ENCODE data around the gene FAM110C. TPM values are rescaled to one million over a fixed set of nuclear protein-coding genes. Genes with fewer than 3 reads are reported as not detected.
"Not testable (repeated sequence)": the region's sequence is repeated elsewhere in the genome, so short reads cannot be mapped to it uniquely, and the experiment has no call there.

The FAM110C gene
- total RNA-seq, 1 experiment from 2014 or later = 0.62 TPM

DNA sequence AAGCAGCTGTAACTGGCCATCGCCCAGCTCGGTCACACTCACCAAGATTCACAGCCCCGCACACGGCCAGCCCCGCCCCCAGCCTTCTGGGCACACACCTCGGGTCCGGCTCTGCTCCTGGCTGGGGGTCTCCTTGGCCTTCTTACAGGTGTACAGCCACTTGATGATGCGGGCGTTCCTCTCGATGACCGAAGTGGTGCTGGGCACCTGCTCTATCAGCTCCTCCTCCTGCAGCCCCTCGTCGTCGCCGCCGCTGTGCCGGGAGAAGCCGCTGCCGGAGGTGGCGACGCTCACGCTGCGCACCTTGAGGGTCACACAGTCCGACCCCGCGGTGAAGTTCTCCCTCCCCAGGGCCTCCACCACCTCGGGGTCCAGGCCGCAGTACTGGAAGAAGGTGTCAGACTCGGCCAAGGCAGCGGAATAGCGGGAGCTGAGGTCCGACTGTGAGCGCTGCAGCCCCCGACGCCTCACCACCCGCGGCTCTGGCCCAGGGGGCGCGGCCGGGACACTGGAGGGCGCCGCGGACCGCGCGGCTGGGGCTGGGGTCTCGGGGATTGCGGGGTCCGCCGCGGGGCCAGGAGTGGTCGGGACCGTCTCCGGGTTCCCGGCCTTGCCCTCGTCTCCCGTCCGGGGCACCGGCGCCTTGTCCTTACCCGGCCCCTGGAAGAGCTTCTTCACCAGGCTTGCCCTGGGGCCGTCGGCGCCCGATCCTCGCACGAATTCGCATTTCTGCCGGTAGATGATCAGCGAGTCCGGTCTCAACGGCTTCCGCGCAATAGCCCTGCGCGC, 769 bp downstream of the FAM110C start:
- no peak for DNase-seq (ENCODE audit: extremely low read depth, low read depth)

DNA sequence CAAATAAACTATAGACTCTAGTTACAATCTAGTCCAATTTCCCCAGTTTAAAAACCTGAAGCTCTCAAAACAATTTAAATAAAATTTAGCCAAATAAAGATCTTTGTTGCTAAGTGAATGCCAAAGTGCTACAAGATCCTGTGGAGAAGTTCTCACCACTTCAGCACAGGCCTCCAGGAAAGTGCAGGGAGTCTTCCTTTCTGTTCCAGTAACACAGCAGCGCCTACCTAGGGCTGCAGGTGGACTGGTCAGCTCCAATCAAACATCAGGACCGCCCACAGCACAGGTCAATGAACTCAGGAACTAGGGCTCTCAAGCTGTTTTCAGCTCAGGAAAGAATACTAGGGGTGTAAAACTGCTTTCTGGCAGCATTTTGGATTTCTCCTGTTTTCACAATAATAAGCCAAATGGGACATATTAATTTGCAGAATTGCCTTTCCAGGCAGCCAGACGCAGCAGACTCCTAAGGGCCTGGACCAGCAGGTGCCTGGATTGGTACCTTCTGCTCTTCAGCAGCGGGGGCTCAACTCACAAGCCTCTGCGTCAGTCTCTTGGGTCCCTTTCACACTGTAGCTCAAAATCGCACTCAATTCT, 1.5 kb downstream of the FAM110C start:
- no peak for DNase-seq (ENCODE audit: extremely low read depth, low read depth)

DNA sequence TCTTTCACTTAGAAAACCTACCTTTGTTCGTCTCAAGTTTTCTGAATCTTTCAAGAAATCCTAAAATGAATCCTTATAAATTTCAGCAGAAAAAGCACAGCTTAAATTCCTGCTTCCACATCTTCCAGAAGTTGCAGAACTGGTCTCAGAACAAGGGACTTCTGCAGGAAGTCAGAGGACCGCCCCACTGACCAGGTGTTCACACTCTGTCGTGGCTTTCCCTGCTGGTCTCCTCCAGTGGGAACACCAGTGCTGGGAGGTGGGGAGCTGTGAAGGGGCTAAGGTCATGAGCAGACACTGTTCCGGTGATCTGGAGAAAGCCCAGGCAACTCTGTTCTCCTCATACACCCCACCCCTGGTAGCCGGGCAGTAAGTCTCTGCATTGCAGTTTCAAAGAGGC, 3.5 kb downstream of the FAM110C start:
- DNase-seq (ENCODE audit: extremely low read depth, low read depth) = no peak

- DNase-seq (ENCODE audit: extremely low read depth, low read depth) = no peak
Observed at GRCh38 chr2:40465-40864, 5.8 kb downstream of the FAM110C start.

GRCh38 chr2:38155-38554, 8.2 kb downstream of the FAM110C start:
- peak; percentile 27 for DNase-seq (ENCODE audit: extremely low read depth, low read depth)

DNA sequence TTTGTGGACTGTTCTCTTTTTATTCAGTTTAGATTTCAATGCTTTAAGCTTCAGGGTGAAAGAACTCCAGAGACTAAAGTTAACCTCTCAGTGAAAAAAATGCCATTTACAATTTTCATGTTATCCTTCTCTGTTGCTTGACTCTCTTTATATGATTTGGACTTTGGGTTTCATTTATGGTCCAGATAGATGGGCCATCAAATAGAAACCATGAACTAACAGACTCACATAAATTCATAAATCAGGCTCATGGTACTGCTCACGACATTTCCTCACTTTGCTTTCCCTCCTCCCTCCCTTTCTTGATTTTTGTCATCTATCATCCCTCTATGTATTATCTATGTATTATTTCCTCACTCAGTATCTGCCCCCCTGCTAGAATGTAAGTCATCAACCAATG, 10.0 kb downstream of the FAM110C start:
- no peak for DNase-seq (ENCODE audit: extremely low read depth, low read depth)

- DNase-seq (ENCODE audit: extremely low read depth, low read depth) = no peak
Observed at GRCh38 chr2:35852-36251, 10.5 kb downstream of the FAM110C start.

GRCh38 chr2:33620-34019, 12.7 kb downstream of the FAM110C start:
- DNase-seq (ENCODE audit: extremely low read depth, low read depth) = no peak

DNA sequence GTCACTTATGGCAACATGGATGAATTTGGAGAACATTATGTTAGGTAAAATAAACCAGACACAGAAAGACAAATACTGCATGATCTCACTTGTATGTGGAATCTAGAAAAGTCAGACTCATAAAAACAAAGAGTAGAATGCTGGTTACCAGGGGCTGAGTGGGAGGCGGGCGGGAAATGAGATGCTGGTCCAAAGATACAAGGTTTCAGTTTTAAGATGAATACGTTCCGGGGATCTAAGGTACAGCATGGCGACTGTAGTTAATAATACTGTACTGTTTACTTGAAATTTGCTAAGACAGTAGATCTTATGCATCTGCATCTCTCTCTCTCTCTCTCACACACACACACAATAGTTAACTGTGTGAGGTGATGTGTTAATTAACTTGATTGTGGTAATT, 14.2 kb downstream of the FAM110C start:
- DNase-seq (ENCODE audit: extremely low read depth, low read depth) = no peak

- DNase-seq (ENCODE audit: extremely low read depth, low read depth) = no peak
Observed at GRCh38 chr2:29253-29652, 17.1 kb downstream of the FAM110C start.

DNA sequence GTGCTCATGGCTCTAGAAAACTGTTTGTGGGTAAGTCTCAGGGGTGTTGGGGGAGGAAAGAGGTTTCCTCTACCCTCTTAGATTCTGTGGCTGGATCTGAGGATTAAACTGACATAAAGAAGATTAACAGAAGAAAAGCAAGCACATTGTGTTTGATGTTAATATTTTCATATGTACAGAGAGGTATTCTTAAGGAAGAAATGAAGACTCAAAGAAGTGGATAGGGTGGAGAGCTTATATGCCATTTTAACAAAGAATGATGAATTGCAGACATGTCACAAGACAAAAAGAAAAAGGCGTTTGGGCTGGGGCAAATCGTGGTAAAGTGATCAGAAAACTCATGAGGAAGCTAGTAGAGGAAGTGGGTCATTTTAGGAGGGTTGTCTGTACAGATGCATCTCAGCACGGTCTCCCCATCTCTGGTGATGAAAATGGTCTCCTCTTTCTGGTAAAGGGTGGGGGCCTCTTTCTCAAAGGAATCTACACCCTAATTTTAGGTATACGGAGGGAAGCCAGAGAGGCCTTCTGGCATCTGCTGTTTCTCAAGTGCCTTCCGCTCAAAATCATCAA, 17.8 kb downstream of the FAM110C start:
- no peak for DNase-seq (ENCODE audit: extremely low read depth, low read depth)

- DNase-seq (ENCODE audit: extremely low read depth, low read depth) = no peak
Observed at GRCh38 chr2:26891-27290, 19.4 kb downstream of the FAM110C start.

DNA sequence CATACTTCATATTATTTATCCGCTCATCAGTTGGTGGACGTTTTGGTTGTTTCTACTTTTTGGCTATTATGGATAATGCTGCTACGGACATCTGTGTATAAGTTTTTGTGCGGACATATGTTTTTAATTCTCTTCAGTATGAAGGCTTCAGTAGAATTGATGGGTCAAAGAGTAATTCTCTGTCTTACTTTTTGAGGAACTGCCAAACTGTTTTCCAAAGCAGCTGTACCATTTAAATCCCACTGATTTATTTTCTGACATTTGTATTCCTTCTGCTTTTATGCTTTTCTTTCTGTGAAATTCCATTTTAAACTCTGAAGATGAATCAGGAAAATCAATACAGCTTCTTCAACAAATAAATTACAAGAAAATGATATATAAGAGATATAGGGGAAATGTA, 20.8 kb downstream of the FAM110C start:
- DNase-seq (ENCODE audit: extremely low read depth, low read depth) = no peak

DNA sequence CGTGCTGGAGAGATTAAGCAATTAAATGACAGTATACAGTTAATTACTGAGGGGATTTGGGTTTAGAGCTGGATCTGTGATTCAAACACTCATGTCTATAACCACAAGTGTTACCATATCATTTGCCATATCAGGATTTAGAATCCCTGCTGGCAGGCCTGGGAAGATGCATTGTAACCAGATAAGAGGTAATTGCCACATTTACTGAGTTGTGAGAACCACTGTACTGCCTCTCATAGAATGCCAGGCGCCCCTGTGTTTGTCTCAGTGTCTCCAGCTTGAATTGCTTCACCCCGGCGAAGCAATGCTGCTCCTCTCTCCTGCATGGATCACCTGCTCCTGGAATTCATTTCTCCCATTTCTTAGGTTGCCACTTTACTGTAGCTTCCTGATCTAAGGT, 21.7 kb downstream of the FAM110C start:
- not testable (repeated sequence) for DNase-seq (ENCODE audit: extremely low read depth, low read depth)

GRCh38 chr2:24107-24506, 22.2 kb downstream of the FAM110C start:
- no peak for DNase-seq (ENCODE audit: extremely low read depth, low read depth)

- no peak for DNase-seq (ENCODE audit: extremely low read depth, low read depth)
Observed at GRCh38 chr2:23283-23682, 23.0 kb downstream of the FAM110C start.

DNA sequence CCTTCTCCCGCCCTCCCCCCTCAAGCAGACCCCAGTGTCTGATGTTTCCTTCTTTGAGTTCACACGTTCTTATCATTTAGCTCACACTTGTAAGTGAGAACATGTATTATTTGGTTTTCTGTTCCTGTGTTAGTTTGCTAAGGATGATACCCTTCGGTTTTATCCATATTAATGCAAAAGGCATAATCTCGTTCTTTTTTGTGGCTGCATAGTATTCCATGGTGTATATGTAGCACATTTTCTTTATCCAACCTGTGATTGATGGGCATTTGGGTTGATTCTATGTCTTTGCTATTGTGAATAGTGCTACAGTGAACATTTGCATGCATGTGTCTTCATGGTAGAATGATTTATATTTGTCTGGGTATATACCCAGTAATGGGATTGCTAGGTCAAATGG, 24.1 kb downstream of the FAM110C start:
- DNase-seq (ENCODE audit: extremely low read depth, low read depth) = not testable (repeated sequence)

- not testable (repeated sequence) for DNase-seq (ENCODE audit: extremely low read depth, low read depth)
Observed at GRCh38 chr2:20259-20658, 26.0 kb downstream of the FAM110C start.

DNA sequence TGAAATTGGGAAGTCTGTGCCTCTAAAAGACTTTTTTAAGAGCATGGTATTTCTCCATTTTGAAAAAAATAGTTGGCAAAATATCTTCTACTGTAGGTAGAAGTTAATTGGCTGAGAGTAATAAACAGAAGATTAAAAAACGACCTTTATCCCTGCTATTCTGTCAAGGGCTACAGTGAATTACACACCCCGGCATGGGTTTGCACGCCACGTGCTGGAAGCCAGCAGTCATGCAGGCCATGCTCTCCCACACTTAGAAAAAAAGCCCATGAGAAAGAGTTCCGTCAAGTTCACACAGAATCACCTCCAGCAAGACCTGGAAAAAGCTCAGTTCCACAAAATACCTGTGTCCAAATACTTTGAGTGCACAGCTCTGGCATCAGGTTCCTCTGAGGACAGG, 26.8 kb downstream of the FAM110C start:
- DNase-seq (ENCODE audit: extremely low read depth, low read depth) = no peak

GRCh38 chr2:18402-19271, 27.7 kb downstream of the FAM110C start:
- no peak for DNase-seq (ENCODE audit: extremely low read depth, low read depth)

DNA sequence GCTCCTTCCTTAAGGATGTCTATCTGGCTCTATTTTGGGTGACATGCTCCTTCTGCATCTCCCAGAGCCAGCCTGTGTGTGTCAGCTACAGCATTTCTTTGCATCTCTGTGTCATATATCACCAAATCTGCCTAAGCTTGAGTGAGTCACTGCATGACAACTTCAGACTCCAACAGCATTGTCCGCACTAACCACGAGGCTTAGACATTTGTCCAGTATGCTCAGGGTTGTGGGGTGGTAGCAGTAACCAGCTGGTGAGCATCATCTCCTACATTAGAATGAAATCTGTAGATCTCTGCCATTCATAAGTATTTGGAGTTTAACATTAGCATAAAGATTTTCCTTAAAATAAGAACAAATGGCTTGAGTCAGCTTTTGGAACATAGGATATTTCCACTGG, 30.4 kb downstream of the FAM110C start:
- DNase-seq (ENCODE audit: extremely low read depth, low read depth) = not testable (repeated sequence)

Measured in NCI-H460 (cell line).